H9 (cell line): Measurements from ENCODE around the gene AXIN2. TPM values are rescaled to one million over a fixed set of nuclear protein-coding genes. Genes with fewer than 3 reads are reported as not detected.

Experiments used
- DNase-seq: peaks from one replicate; pipeline ENCODE4 v3.0.0-alpha.2; 2017
- H2AFZ ChIP-seq: one replicate; pipeline ENCODE4 v1.6.1; 2013; ENCODE audit warnings: mild to moderate bottlenecking, low read length, control low read depth, moderate library complexity
- H2AK5ac ChIP-seq: 2 replicates; pipeline ENCODE4 v1.6.1; 2013; ENCODE audit warnings: low read length, control low read depth, mixed read lengths; ENCODE audit not compliant: insufficient read length
- H2BK120ac ChIP-seq: one replicate; pipeline ENCODE4 v1.6.1; 2013; ENCODE audit warnings: low read depth, mild to moderate bottlenecking, low read length, control low read depth, inconsistent platforms; ENCODE audit not compliant: poor library complexity, severe bottlenecking
- H2BK12ac ChIP-seq: 2 replicates; pipeline ENCODE4 v1.6.1; 2013; ENCODE audit warnings: low read length, control low read depth, mixed read lengths, low read depth; ENCODE audit not compliant: insufficient read length
- H2BK15ac ChIP-seq: 2 replicates; pipeline ENCODE4 v1.6.1; 2013; ENCODE audit warnings: low read depth, low read length, control low read depth
- H2BK20ac ChIP-seq: one replicate; pipeline ENCODE4 v1.6.1; 2013; ENCODE audit warnings: low read depth, mild to moderate bottlenecking, low read length, control low read depth, inconsistent platforms; ENCODE audit not compliant: poor library complexity, severe bottlenecking
- H2BK5ac ChIP-seq: 2 replicates; pipeline ENCODE4 v1.6.1; 2013; ENCODE audit warnings: low read length, control low read depth, mixed read lengths; ENCODE audit not compliant: insufficient read length
- H3K14ac ChIP-seq: 2 replicates; pipeline ENCODE4 v1.6.1; 2013; ENCODE audit warnings: low read length, control low read depth; ENCODE audit not compliant: insufficient read depth
- H3K18ac ChIP-seq: 2 replicates; pipeline ENCODE4 v1.6.1; 2013; ENCODE audit warnings: low read depth, mild to moderate bottlenecking, mixed read lengths, low read length, control low read depth; ENCODE audit not compliant: insufficient read length
- H3K23ac ChIP-seq: 2 replicates; pipeline ENCODE4 v1.6.1; 2013; ENCODE audit warnings: low read length, control low read depth, mixed read lengths, low read depth; ENCODE audit not compliant: insufficient read length
- H3K23me2 ChIP-seq: 2 replicates; pipeline ENCODE4 v1.6.1; 2013; ENCODE audit warnings: low read depth, mild to moderate bottlenecking, mixed read lengths, low read length, control low read depth; ENCODE audit not compliant: insufficient read length, poor library complexity, severe bottlenecking
- H3K27ac ChIP-seq: 2 replicates; pipeline ENCODE4 v1.5.1; 2013; ENCODE audit warnings: low read length, control low read depth, mixed read lengths, low read depth; ENCODE audit not compliant: insufficient read length
- H3K27me3 ChIP-seq: 2 replicates; pipeline ENCODE4 v1.6.1; 2013; ENCODE audit warnings: low read length, control low read depth, inconsistent platforms; ENCODE audit not compliant: insufficient read depth
- H3K4ac ChIP-seq: 2 replicates; pipeline ENCODE4 v1.6.1; 2013; ENCODE audit warnings: low read depth, mild to moderate bottlenecking, control low read depth, inconsistent platforms, low read length, moderate library complexity
- H3K4me1 ChIP-seq: 2 replicates; pipeline ENCODE4 v1.6.1; 2013; ENCODE audit warnings: low read length, control low read depth, inconsistent platforms; ENCODE audit not compliant: insufficient read depth
- H3K4me2 ChIP-seq: 2 replicates; pipeline ENCODE4 v1.6.1; 2013; ENCODE audit warnings: low read length, control low read depth, mixed read lengths; ENCODE audit not compliant: insufficient read length, insufficient read depth
- H3K56ac ChIP-seq: 2 replicates; pipeline ENCODE4 v1.6.1; 2013; ENCODE audit warnings: low read depth, mild to moderate bottlenecking, mixed read lengths, low read length, control low read depth; ENCODE audit not compliant: insufficient read length
- H3K79me1 ChIP-seq: 2 replicates; pipeline ENCODE4 v1.6.1; 2013; ENCODE audit warnings: low read depth, mild to moderate bottlenecking, moderate library complexity, low read length, control low read depth, inconsistent platforms; ENCODE audit not compliant: insufficient read depth, poor library complexity, severe bottlenecking
- H3K79me2 ChIP-seq: 2 replicates; pipeline ENCODE4 v1.6.1; 2013; ENCODE audit warnings: low read length, control low read depth, inconsistent platforms; ENCODE audit not compliant: insufficient read depth
- H3K9ac ChIP-seq: 2 replicates; pipeline ENCODE4 v1.6.1; 2013; ENCODE audit warnings: low read length, control low read depth, mixed read lengths; ENCODE audit not compliant: insufficient read length; ENCODE audit errors: extremely low read depth
- H3K9me3 ChIP-seq: one replicate; pipeline ENCODE4 v1.6.1; 2013; ENCODE audit warnings: low read depth, low read length, inconsistent platforms; ENCODE audit not compliant: control insufficient read depth
- H3T11ph ChIP-seq: one replicate; pipeline ENCODE4 v1.6.1; 2013; ENCODE audit warnings: mild to moderate bottlenecking, low read length, control low read depth, inconsistent platforms
- H4K20me1 ChIP-seq: one replicate; pipeline ENCODE4 v1.6.1; 2013; ENCODE audit not compliant: control insufficient read depth, insufficient read length, insufficient read depth
- H4K5ac ChIP-seq: 2 replicates; pipeline ENCODE4 v1.6.1; 2013; ENCODE audit warnings: low read depth, mild to moderate bottlenecking, mixed read lengths, low read length, control low read depth; ENCODE audit not compliant: insufficient read length
- H4K8ac ChIP-seq: replicated peaks from 2 replicates; pipeline ENCODE4 v1.6.1; 2013; ENCODE audit warnings: low read length, control low read depth, mixed read lengths, low read depth; ENCODE audit not compliant: insufficient read length
- H4K91ac ChIP-seq: 2 replicates; pipeline ENCODE4 v1.6.1; 2013; ENCODE audit warnings: low read depth, mild to moderate bottlenecking, moderate library complexity, mixed read lengths, low read length, control low read depth; ENCODE audit not compliant: insufficient read length
- H3K27ac Mint-ChIP-seq, 3 experiments: 2 replicates in 2 of 3; 3 replicates in 1 of 3; pipeline ENCODE4 v1.8.0; 2020 to 2021; ENCODE audit warnings: mixed read lengths in 3 of 3, mild to moderate bottlenecking in 1 of 3, moderate library complexity in 1 of 3
- H3K27me3 Mint-ChIP-seq: 2 replicates; pipeline ENCODE4 v1.8.0; 2021; ENCODE audit warnings: low read depth, mild to moderate bottlenecking, moderate library complexity, mixed read lengths
- H3K36me3 Mint-ChIP-seq, 3 experiments: 2 replicates in 2 of 3; 3 replicates in 1 of 3; pipeline ENCODE4 v1.8.0; 2020 to 2021; ENCODE audit warnings: low read depth in 3 of 3, mixed read lengths in 3 of 3; ENCODE audit not compliant: insufficient read depth in 1 of 3
- H3K4me1 Mint-ChIP-seq, 2 experiments: 2 replicates each; pipeline ENCODE4 v1.8.0; 2020; ENCODE audit warnings: mixed read lengths in 2 of 2
- H3K4me3 Mint-ChIP-seq, 2 experiments: 2 replicates in 1 of 2; 3 replicates in 1 of 2; pipeline ENCODE4 v1.8.0; 2020 to 2021; ENCODE audit warnings: mild to moderate bottlenecking in 2 of 2, mixed read lengths in 2 of 2, moderate library complexity in 1 of 2
- H3K9me3 Mint-ChIP-seq, 2 experiments: 2 replicates in 1 of 2; 3 replicates in 1 of 2; pipeline ENCODE4 v1.8.0; 2020; ENCODE audit warnings: mild to moderate bottlenecking in 2 of 2, mixed read lengths in 2 of 2, moderate library complexity in 1 of 2
- CTCF ChIP-seq: fragments of 200-600 bp; sonication (generic); conservative IDR thresholded peaks from 3 replicates; pipeline ENCODE4 v1.8.0; 2021; ENCODE audit warnings: antibody characterized with exemption, mild to moderate bottlenecking
- WGBS: extraction: QIAGEN DNeasy Blood & Tissue Kit; methylation state at CpG from one replicate; pipeline ENCODE4 v1.1.7; 2013; ENCODE audit warnings: missing lambda C conversion rate, low lambda C conversion rate, mixed read lengths; ENCODE audit not compliant: insufficient read length; ENCODE audit errors: extremely low coverage; 5-methylcytosine and 5-hydroxymethylcytosine counted together
- total RNA-seq: library from RNA; stranded (reverse); gene quantifications from 2 replicates; pipeline ENCODE4 v1.2.1, GENCODE V29; 2021

Gene AXIN2
- total RNA-seq, 1 experiment from 2014 or later, result 35.0 TPM

GRCh38 chr17:65535777-65536572, 25.5 kb downstream of the AXIN2 start:
- H3K79me1 ChIP-seq, result no peaks in the 10 kb centered on the region
- no peak overlapping the region for H3K23ac ChIP-seq
- no CpG with 5 or more reads among the region's 17 CpGs for WGBS
- H2BK120ac ChIP-seq, result no peak overlapping the region
- no peaks in the 10 kb centered on the region for H3K27me3 Mint-ChIP-seq
- H2BK20ac ChIP-seq, result no peak overlapping the region
- H4K5ac ChIP-seq, result no peak overlapping the region
- H3K4me1 ChIP-seq, result peaks cover 16% of the 10 kb centered on the region; the same call in 1 of the 2 replicates
- H2BK12ac ChIP-seq, result no peak overlapping the region
- no peak overlapping the region for H2BK15ac ChIP-seq
- no peak overlapping the region for H3K9ac ChIP-seq
- H4K20me1 ChIP-seq, result no peaks in the 10 kb centered on the region
- H3K4ac ChIP-seq, result no peak overlapping the region
- H3K14ac ChIP-seq, result no peak overlapping the region; the same call in 1 of the 2 replicates
- no peak for DNase-seq
- H3K27ac ChIP-seq, result no peak overlapping the region
- H3K4me3 Mint-ChIP-seq, result no peak overlapping the region
- no peak overlapping the region for H4K91ac ChIP-seq
- no peak overlapping the region for H2AFZ ChIP-seq
- no peak overlapping the region for H3T11ph ChIP-seq
- no peak overlapping the region for H2BK5ac ChIP-seq
- peaks cover 46 to 92% (median 79%) of the 10 kb centered on the region in 3 experiments for H3K36me3 Mint-ChIP-seq
- no peaks in the 10 kb centered on the region for H3K23me2 ChIP-seq
- no peaks in the 10 kb centered on the region for H3K79me2 ChIP-seq
- no peak overlapping the region for H3K27ac Mint-ChIP-seq
- H4K8ac ChIP-seq, result no peak overlapping the region
- H3K27me3 ChIP-seq, result no peaks in the 10 kb centered on the region
- TF ChIP-seq CTCF, result no peak
- no peak overlapping the region for H2AK5ac ChIP-seq
- no peaks in the 10 kb centered on the region; a peak in 1 of 5 replicates for H3K9me3 Mint-ChIP-seq
- no peak overlapping the region for H3K18ac ChIP-seq
- H3K9me3 ChIP-seq, result no peaks in the 10 kb centered on the region
- H3K4me2 ChIP-seq, result no peak overlapping the region
- peaks cover 45 to 53% of the 10 kb centered on the region in 2 experiments for H3K4me1 Mint-ChIP-seq
- no peak overlapping the region for H3K56ac ChIP-seq
